Measurements from ENCODE around the gene ADCK2.
A peak's percentile ranks its signal among the peaks of the same experiment; 100 is the strongest.
"Not testable (repeated sequence)": the region's sequence is repeated elsewhere in the genome, so short reads cannot be mapped to it uniquely, and the experiment has no call there.

Gene ADCK2, protein sequence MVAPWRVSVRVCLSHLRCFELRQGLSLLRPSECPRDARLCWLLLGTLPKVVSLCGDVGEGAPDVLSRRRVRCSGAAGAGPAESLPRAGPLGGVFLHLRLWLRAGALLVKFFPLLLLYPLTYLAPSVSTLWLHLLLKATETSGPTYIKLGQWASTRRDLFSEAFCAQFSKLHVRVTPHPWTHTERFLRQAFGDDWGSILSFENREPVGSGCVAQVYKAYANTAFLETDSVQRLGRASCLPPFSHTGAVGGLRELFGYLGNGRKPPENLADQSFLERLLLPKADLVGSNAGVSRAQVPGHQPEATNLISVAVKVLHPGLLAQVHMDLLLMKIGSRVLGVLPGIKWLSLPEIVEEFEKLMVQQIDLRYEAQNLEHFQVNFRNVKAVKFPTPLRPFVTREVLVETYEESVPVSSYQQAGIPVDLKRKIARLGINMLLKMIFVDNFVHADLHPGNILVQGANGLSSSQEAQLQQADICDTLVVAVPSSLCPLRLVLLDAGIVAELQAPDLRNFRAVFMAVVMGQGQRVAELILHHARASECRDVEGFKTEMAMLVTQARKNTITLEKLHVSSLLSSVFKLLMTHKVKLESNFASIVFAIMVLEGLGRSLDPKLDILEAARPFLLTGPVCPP

DNA sequence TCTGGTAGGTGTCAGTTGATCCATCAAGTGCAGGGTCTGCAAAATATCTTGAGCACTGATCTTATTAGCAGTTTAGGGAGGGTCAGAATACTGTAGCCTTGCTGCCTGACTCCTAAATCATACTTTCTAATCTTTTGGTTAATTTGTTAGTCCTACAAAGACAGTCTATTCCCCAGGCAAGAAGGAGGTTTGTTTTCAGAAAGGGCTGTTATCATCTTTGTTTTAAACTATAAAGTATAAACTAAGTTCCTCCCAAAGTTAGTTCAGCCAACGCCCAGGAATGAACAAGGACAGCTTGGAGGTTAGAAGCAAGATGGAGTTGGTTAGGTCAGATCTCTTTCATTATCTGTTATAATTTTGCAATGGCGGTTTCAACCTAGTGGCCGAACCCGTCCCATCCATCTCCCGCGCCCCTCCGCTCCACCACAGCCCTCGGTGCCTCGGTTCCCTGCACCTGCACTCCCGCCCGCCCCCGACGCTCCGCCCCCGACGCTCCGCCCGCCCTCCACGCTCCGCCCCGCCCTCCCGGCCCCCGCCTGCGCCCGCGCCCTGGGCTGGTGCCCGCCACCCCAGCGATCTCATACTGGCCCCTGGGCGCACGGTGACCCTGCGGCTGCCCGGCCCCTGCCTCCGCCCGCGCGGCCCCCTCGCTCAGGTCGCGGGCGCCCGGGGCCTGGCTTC lies at the start of gene ADCK2:
Gene ADCK2 (plus strand): TSS at position 564 of the 681 bp plus-strand sequence. CDS start 386 bp downstream, outside the sequence.
- in situ Hi-C loops (cut with HindIII; ENCODE audit: low pct_ligation_motif_present, low sequenced_read_pairs) = no loop called here
- H3K27ac ChIP-seq = no peak within 1 kb of the TSS
- no peak for DNase-seq
- TF ChIP-seq, protein P1, sequence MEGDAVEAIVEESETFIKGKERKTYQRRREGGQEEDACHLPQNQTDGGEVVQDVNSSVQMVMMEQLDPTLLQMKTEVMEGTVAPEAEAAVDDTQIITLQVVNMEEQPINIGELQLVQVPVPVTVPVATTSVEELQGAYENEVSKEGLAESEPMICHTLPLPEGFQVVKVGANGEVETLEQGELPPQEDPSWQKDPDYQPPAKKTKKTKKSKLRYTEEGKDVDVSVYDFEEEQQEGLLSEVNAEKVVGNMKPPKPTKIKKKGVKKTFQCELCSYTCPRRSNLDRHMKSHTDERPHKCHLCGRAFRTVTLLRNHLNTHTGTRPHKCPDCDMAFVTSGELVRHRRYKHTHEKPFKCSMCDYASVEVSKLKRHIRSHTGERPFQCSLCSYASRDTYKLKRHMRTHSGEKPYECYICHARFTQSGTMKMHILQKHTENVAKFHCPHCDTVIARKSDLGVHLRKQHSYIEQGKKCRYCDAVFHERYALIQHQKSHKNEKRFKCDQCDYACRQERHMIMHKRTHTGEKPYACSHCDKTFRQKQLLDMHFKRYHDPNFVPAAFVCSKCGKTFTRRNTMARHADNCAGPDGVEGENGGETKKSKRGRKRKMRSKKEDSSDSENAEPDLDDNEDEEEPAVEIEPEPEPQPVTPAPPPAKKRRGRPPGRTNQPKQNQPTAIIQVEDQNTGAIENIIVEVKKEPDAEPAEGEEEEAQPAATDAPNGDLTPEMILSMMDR (IDR thresholded peaks at IDR 0.05; ENCODE audit: low read depth, low read length, missing control alignments) = no peak
- H3K4me3 ChIP-seq (ENCODE audit: low read depth, low read length) = peak within 1 kb of the TSS; percentile 62
- no peaks in the 10 kb centered on the region for H3K27me3 ChIP-seq (replicated peaks)
- H3K36me3 ChIP-seq (replicated peaks) = no peaks in the 10 kb centered on the region

DNA sequence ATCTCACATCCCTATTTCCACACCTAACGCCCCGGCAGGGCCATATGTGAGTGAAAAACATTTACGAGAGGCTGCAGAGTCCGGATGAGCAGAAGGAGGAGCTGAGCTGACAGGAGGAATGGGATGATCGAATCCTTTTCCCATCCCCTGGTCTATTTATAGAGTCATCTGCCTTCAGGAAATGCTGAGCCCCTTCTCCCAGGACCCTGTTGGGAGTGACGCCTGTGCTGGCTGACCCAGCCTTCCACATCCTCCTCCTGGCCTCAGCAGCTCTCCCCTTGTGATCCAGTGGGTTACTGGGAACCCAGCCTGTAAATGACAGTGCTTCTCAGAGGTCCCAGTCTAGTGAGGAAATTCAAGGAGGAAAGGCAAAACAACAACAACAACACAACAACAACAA lies 48.8 kb upstream of the ADCK2 start:
- TF ChIP-seq, protein P1 (IDR thresholded peaks at IDR 0.05; ENCODE audit: low read depth, low read length, missing control alignments) = no peak
- DNase-seq = peak; percentile 47
- Histone ChIP-seq H3K4me3 (ENCODE audit: low read depth, low read length) (no peak overlapping the region), H3K27ac (peak overlapping the region; percentile 50), H3K36me3 (replicated peaks) (no peaks in the 10 kb centered on the region), H3K27me3 (replicated peaks) (no peaks in the 10 kb centered on the region)
- in situ Hi-C loops (cut with HindIII; ENCODE audit: low pct_ligation_motif_present, low sequenced_read_pairs) = no loop called here

DNA sequence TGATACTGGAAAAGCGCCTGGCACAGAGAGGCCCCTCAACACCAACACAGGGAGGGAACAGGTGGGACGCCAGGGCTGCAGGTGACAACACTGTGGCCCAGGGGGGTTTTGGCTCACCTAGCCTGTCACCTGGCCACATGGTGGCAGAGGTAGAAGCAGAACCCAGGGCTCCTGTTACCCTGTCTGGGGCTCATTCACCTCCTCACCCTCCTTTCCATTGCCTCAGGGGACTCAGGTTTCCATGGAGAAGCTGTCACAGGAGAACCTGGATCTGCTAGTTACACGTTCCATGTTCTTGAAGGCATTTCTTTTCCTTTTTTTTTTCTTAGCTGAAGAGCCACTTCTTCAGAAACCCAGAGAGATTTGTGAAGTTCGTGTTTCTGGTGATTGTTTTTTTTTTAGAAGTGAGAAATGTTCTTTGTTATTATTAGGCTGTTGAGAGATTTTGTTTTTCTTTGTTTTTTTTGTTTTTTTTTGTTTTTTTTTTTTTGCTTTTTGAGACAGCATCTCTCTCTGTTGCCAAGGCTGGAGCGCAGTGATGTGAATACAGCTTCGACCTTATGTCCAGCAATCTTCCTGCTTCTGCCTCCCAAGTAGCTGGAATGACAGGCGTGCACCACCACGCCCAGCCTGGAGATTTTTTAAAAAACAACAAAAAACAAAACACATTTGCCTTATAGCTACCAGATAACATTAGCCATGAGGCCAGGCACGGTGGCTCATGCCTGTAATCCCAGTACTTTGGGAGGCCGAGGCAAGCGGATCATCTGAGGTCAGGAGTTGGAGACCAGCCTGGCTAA lies 48.2 kb upstream of the ADCK2 start:
- Histone ChIP-seq H3K36me3 (replicated peaks) (no peaks in the 10 kb centered on the region), H3K27me3 (replicated peaks) (no peaks in the 10 kb centered on the region), H3K4me3 (ENCODE audit: low read depth, low read length) (no peak overlapping the region), H3K27ac (peak overlapping the region; percentile 50)
- TF ChIP-seq, protein P1 (IDR thresholded peaks at IDR 0.05; ENCODE audit: low read depth, low read length, missing control alignments) = no peak
- in situ Hi-C loops (cut with HindIII; ENCODE audit: low pct_ligation_motif_present, low sequenced_read_pairs) = no loop called here
- peak; percentile 20 for DNase-seq

DNA sequence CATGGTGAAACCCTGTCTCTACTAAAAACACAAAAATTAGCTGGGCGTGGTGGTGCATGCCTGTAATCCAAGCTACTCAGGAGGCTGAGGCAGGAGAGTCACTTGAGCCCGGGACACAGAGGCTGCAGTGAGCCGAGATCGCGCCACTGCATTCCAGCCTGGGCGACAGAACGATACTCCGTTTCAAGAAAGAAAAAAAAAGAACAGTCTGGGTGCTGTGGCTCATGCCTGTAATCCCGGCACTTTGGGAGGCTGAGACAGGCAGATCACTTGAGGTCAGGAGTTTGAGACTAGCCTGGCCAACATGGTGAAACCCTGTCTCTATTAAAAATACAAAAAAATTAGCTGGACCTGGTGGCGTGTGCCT lies 47.6 kb upstream of the ADCK2 start:
- H3K36me3 ChIP-seq (replicated peaks); DNase-seq; H3K4me3 ChIP-seq (ENCODE audit: low read depth, low read length); in situ Hi-C loops (cut with HindIII; ENCODE audit: low pct_ligation_motif_present, low sequenced_read_pairs); H3K27me3 ChIP-seq (replicated peaks): not testable (repeated sequence)
- H3K27ac ChIP-seq = peak overlapping the region; percentile 14

DNA sequence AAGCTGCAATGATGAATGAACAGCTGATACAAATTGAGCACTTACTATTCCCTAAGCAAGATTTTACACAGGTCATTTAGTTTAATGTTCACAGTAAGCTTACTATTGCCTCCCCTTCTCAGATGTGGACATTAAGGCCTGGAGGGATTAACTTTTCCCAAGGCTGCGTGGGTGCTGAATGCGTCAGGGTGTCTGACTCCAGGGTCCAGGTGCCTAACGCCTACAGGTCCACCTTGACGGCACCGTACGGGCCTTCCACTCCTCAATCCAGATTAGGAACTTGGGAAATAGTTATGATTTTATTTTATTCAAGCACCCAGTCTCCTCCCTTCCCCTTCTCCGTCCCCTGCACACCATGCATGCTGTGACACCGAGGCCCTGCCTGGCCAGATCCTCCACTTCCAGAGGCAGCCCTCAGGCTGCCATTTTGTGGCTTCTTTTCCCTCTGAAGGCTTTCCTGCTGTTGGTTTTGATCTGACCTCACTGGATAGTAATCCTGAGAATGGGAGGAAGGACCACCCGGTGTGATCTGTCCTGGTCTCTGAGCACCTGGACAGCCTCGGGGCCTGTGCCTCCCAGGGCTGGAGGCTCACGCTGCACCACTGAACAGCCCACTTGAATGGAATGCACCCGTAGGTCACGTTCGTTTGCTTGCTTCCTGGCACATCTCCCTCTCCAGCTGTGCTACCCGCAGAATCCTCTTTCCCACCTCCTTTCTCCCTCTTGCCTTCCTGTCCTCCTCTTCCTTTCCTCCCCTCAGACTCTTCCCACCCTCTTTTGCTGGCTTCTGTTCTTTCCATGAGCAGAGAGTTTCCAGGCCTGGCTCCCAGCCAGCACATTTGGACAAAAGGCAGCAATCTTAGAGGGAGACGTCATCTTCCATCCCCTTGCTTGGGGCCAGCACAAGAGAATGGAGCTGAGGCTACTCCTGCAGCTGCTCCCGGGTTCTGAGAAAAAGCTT lies 46.6 kb upstream of the ADCK2 start:
- TF ChIP-seq, protein P1 (IDR thresholded peaks at IDR 0.05; ENCODE audit: low read depth, low read length, missing control alignments) = no peak
- H3K36me3 ChIP-seq (replicated peaks) = no peaks in the 10 kb centered on the region
- H3K27ac ChIP-seq = peak overlapping the region; percentile 47
- H3K4me3 ChIP-seq (ENCODE audit: low read depth, low read length) = no peak overlapping the region
- peak; percentile 85 for DNase-seq
- in situ Hi-C loops (cut with HindIII; ENCODE audit: low pct_ligation_motif_present, low sequenced_read_pairs) = no loop called here
- H3K27me3 ChIP-seq (replicated peaks) = no peaks in the 10 kb centered on the region
